Kasumi-1 (cell line): ENCODE results near the gene ZNF418.
"Not testable (repeated sequence)": the region's sequence is repeated elsewhere in the genome, so short reads cannot be mapped to it uniquely, and the experiment has no call there.

Experiments used
- DNase-seq, 2 experiments: peaks; one replicate each; lab custom pipeline; 2025; lab: John Stamatoyannopoulos, UW

ZNF418 gene

DNA sequence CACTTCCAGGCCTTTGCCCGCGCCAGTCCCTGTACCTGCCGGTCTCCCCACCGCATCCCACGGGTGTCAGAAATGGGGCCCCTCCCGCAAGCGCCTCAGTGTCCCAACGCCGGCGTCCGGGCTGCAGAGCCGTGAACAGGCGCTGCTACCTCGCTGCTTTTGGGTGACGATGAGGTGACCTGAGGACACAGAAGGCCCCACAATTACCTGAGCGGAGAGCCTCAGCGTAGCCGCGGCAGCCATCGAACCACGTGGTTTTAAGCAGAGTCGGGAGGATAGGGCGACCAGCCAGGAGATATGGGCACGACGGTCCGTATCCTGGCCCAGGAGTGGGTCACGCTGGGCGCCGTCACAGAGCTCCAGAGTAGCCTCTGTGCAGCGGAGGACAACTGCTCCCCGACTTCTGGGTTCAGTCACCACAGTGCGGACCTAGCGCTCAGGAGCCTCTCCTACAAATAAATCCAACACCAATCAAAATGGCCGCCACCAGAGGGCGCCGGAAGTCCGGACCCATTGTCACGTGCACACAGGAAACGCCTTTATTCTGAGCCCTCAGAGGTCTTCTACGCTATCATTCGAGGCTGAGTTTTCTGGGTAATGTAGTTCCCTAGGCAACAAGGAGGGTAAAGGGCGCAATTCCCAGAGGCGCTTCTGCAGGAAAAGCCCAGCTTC is 46.5 kb downstream of the ZNF418 start, which contains the start of gene ZNF814:
Gene ZNF814 (minus strand): TSS at position 478 of the 672 bp plus-strand sequence. CDS start 235 bp downstream, at position 243.
- no peak for DNase-seq

- no peak for DNase-seq
Measured at GRCh38 chr19:57888107-57888559, 47.1 kb downstream of the ZNF418 start.

GRCh38 chr19:57887195-57887941 is 47.8 kb downstream of the ZNF418 start:
- DNase-seq, result no peak

DNA sequence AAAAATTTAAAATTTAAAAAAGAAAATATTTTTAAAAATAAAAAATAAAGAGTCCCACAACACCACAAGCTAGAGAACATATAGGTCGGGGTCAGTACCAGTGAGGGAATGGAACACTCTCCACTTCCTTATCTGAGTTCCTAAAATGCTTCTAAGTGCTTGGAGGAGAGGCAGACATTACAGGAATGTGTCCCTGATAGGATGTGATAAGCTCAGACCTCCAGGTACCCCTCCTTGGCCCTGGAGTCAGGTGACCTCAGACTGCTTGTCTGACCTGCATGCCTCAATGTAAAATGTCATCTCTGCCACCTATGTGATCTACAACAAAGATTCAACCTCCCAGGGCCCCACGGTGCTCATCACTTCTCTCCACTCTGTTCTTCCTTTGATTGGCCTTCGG is 49.2 kb downstream of the ZNF418 start:
- DNase-seq, result no peak

- DNase-seq, result not testable (repeated sequence)
Measured at GRCh38 chr19:57873883-57874799, 61.1 kb downstream of the ZNF418 start.

DNA sequence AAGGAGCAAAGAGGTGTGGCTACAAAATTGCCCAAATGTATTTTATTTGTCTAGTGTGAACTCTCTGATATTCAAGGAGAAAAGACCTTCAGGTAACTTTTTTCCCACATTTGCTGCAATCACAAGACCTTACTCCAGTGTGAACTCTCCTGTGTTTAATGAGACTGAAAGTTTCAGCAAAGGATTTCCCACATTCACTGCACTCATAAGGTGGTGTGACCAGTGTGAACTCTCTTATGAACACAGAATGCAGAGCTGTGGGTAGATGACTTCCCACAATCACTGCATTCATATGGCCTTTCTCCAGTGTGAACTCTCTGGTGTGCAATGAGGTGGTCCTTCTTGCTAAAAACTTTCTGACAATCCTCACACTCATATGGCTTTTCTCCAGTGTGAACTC is 62.8 kb downstream of the ZNF418 start:
- DNase-seq, result no peak
